ENCODE measurements around the gene CRK.

GRCh38 chr17:1487939-1488825 is 32.1 kb upstream of the CRK start:
- TF ChIP-seq, protein P1, sequence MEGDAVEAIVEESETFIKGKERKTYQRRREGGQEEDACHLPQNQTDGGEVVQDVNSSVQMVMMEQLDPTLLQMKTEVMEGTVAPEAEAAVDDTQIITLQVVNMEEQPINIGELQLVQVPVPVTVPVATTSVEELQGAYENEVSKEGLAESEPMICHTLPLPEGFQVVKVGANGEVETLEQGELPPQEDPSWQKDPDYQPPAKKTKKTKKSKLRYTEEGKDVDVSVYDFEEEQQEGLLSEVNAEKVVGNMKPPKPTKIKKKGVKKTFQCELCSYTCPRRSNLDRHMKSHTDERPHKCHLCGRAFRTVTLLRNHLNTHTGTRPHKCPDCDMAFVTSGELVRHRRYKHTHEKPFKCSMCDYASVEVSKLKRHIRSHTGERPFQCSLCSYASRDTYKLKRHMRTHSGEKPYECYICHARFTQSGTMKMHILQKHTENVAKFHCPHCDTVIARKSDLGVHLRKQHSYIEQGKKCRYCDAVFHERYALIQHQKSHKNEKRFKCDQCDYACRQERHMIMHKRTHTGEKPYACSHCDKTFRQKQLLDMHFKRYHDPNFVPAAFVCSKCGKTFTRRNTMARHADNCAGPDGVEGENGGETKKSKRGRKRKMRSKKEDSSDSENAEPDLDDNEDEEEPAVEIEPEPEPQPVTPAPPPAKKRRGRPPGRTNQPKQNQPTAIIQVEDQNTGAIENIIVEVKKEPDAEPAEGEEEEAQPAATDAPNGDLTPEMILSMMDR (IDR thresholded peaks at IDR 0.05; ENCODE audit: low read length): no peak
- TF ChIP-seq EZH2 (optimal IDR thresholded peaks at IDR 0.05; ENCODE audit: low read depth, low read length): no peak

Measured in MM.1S (cell line).